Measurements from ENCODE around the gene OPN4.
"Not testable (repeated sequence)": the region's sequence is repeated elsewhere in the genome, so short reads cannot be mapped to it uniquely, and the experiment has no call there.

OPN4 gene

GRCh38 chr10:86654411-86655172, at the start of gene OPN4:
Gene OPN4, plus strand, starts transcription at chr10:86654547. Its CDS starts 237 bp downstream, at chr10:86654784.
- DNase-seq (ENCODE audit: low read depth), result no peak

GRCh38 chr10:86607674-86608073, 46.7 kb upstream of the OPN4 start:
- DNase-seq (ENCODE audit: low read depth), result no peak

GRCh38 chr10:86609920-86610319, 44.4 kb upstream of the OPN4 start:
- no peak for DNase-seq (ENCODE audit: low read depth)

GRCh38 chr10:86611386-86611785, 43.0 kb upstream of the OPN4 start:
- DNase-seq (ENCODE audit: low read depth), result no peak

- DNase-seq (ENCODE audit: low read depth), result no peak
Observed at GRCh38 chr10:86613096-86613495, 41.3 kb upstream of the OPN4 start.

- no peak for DNase-seq (ENCODE audit: low read depth)
Observed at GRCh38 chr10:86613905-86614304, 40.4 kb upstream of the OPN4 start.

GRCh38 chr10:86614853-86615252, 39.5 kb upstream of the OPN4 start:
- DNase-seq (ENCODE audit: low read depth), result no peak

- DNase-seq (ENCODE audit: low read depth), result not testable (repeated sequence)
Observed at GRCh38 chr10:86617278-86617677, 37.1 kb upstream of the OPN4 start.

- no peak for DNase-seq (ENCODE audit: low read depth)
Observed at GRCh38 chr10:86628311-86628710, 26.0 kb upstream of the OPN4 start.

GRCh38 chr10:86630079-86630478, 24.3 kb upstream of the OPN4 start:
- DNase-seq (ENCODE audit: low read depth), result no peak

- no peak for DNase-seq (ENCODE audit: low read depth)
Observed at GRCh38 chr10:86632009-86632800, 22.1 kb upstream of the OPN4 start.

- DNase-seq (ENCODE audit: low read depth), result no peak
Observed at GRCh38 chr10:86632951-86633350, 21.4 kb upstream of the OPN4 start.

- no peak for DNase-seq (ENCODE audit: low read depth)
Observed at GRCh38 chr10:86635402-86635801, 18.9 kb upstream of the OPN4 start.

GRCh38 chr10:86636311-86636710, 18.0 kb upstream of the OPN4 start:
- DNase-seq (ENCODE audit: low read depth), result no peak

GRCh38 chr10:86642021-86642420, 12.3 kb upstream of the OPN4 start:
- no peak for DNase-seq (ENCODE audit: low read depth)

- DNase-seq (ENCODE audit: low read depth), result no peak
Observed at GRCh38 chr10:86642499-86642898, 11.8 kb upstream of the OPN4 start.

- DNase-seq (ENCODE audit: low read depth), result no peak
Observed at GRCh38 chr10:86644152-86644793, 10.1 kb upstream of the OPN4 start.

GRCh38 chr10:86644794-86645445, 9.4 kb upstream of the OPN4 start:
- no peak for DNase-seq (ENCODE audit: low read depth)

GRCh38 chr10:86645621-86646165, 8.7 kb upstream of the OPN4 start:
- DNase-seq (ENCODE audit: low read depth), result not testable (repeated sequence)

GRCh38 chr10:86646532-86646931, 7.8 kb upstream of the OPN4 start:
- no peak for DNase-seq (ENCODE audit: low read depth)

- DNase-seq (ENCODE audit: low read depth), result no peak
Observed at GRCh38 chr10:86646933-86647332, 7.4 kb upstream of the OPN4 start.
